ENCODE measurements around the gene RAB27B.

DNA sequence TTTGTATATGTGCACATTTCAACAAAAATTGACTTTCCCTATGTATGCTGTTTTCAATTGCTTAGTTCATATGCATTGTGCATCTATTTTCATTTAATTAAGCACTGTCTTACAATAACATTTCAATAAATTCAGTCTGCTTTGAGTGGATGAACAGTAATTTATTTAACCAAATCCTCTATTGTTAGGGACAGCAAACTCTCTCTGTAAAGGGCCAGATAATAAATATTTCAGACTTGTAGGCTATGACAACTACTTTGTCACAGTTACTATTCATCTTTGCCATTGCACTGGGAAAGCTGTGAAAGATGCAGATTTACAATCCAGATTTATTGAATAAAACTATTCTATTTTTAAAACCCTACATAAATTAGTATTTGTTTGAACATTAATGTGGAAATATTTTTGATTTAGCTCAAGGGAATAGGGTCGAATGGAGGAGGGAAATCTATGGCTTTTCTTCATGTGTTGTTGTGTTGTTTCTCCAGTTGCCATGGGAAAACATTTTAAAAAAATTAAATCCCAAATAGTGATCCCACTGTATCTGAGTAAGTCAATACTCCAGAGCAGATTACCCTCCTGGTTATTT lies 14.2 kb upstream of the RAB27B start:
- TF ChIP-seq, protein P1, sequence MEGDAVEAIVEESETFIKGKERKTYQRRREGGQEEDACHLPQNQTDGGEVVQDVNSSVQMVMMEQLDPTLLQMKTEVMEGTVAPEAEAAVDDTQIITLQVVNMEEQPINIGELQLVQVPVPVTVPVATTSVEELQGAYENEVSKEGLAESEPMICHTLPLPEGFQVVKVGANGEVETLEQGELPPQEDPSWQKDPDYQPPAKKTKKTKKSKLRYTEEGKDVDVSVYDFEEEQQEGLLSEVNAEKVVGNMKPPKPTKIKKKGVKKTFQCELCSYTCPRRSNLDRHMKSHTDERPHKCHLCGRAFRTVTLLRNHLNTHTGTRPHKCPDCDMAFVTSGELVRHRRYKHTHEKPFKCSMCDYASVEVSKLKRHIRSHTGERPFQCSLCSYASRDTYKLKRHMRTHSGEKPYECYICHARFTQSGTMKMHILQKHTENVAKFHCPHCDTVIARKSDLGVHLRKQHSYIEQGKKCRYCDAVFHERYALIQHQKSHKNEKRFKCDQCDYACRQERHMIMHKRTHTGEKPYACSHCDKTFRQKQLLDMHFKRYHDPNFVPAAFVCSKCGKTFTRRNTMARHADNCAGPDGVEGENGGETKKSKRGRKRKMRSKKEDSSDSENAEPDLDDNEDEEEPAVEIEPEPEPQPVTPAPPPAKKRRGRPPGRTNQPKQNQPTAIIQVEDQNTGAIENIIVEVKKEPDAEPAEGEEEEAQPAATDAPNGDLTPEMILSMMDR (IDR thresholded peaks at IDR 0.05; ENCODE audit: insufficient read depth, low read length), result no peak
- TF ChIP-seq POLR2AphosphoS5 (IDR thresholded peaks at IDR 0.05; ENCODE audit: low read depth), result no peak
- TF ChIP-seq, protein P2, sequence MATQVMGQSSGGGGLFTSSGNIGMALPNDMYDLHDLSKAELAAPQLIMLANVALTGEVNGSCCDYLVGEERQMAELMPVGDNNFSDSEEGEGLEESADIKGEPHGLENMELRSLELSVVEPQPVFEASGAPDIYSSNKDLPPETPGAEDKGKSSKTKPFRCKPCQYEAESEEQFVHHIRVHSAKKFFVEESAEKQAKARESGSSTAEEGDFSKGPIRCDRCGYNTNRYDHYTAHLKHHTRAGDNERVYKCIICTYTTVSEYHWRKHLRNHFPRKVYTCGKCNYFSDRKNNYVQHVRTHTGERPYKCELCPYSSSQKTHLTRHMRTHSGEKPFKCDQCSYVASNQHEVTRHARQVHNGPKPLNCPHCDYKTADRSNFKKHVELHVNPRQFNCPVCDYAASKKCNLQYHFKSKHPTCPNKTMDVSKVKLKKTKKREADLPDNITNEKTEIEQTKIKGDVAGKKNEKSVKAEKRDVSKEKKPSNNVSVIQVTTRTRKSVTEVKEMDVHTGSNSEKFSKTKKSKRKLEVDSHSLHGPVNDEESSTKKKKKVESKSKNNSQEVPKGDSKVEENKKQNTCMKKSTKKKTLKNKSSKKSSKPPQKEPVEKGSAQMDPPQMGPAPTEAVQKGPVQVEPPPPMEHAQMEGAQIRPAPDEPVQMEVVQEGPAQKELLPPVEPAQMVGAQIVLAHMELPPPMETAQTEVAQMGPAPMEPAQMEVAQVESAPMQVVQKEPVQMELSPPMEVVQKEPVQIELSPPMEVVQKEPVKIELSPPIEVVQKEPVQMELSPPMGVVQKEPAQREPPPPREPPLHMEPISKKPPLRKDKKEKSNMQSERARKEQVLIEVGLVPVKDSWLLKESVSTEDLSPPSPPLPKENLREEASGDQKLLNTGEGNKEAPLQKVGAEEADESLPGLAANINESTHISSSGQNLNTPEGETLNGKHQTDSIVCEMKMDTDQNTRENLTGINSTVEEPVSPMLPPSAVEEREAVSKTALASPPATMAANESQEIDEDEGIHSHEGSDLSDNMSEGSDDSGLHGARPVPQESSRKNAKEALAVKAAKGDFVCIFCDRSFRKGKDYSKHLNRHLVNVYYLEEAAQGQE (IDR thresholded peaks at IDR 0.05; ENCODE audit: insufficient replicate concordance, low read depth), result no peak
